Activated B cell treated with CpG ODN at 0.5 μM for 24 hours (primary cell): ENCODE measurements around the gene LCT. TPM values are rescaled to one million over a fixed set of nuclear protein-coding genes. Genes with fewer than 3 reads are reported as not detected.

Experiments used
- ATAC-seq: fragments of 200-7000 bp; cut with Tn5 transposase; one replicate; pipeline ENCODE4 v1.10.0; 2021; ENCODE audit warnings: low read depth, mild to moderate bottlenecking, moderate library complexity
- CTCF ChIA-PET: fragments of 350-600 bp; sonication (Branson Sonifier 250); formaldehyde crosslinking; loops from one replicate; lab custom pipeline; 2021; ENCODE audit warnings: antibody characterized with exemption; lab: Charles Lee
- POLR2A ChIA-PET: fragments of 350-600 bp; sonication (Branson Sonifier 250); formaldehyde crosslinking; loops from one replicate; lab custom pipeline; 2021; ENCODE audit warnings: antibody characterized with exemption; lab: Charles Lee
- DNase-seq: peaks from one replicate; pipeline ENCODE4 v3.0.0; 2022
- H3K27ac Mint-ChIP-seq: one replicate; pipeline ENCODE4 v1.8.0; 2020; ENCODE audit warnings: mixed read lengths
- H3K27me3 Mint-ChIP-seq: one replicate; pipeline ENCODE4 v1.8.0; 2021; ENCODE audit warnings: mixed read lengths
- H3K36me3 Mint-ChIP-seq: one replicate; pipeline ENCODE4 v1.8.0; 2021; ENCODE audit warnings: low read depth, mixed read lengths
- H3K4me1 Mint-ChIP-seq: one replicate; pipeline ENCODE4 v1.8.0; 2021; ENCODE audit warnings: mixed read lengths
- H3K4me3 Mint-ChIP-seq: one replicate; pipeline ENCODE4 v1.8.0; 2020; ENCODE audit warnings: mild to moderate bottlenecking, mixed read lengths
- H3K9me3 Mint-ChIP-seq: one replicate; pipeline ENCODE4 v1.8.0; 2020; ENCODE audit warnings: mixed read lengths
- intact Hi-C: fragments of 100-400 bp; cut with micrococcal nuclease; formaldehyde crosslinking; loops from one replicate; pipeline ENCODE4 v1.15.1; 2024
- total RNA-seq: library from RNA; stranded (reverse); gene quantifications from 2 replicates; pipeline ENCODE4 v1.2.3, GENCODE V29; 2022
- TF ChIP-seq, protein P1 (sequence below): fragments of 200-600 bp; IDR thresholded peaks from one replicate; pipeline ENCODE4 v1.8.0; 2022; ENCODE audit warnings: antibody characterized with exemption, mild to moderate bottlenecking

Gene LCT
- total RNA-seq, 1 donor from 2014 or later: not detected

DNA sequence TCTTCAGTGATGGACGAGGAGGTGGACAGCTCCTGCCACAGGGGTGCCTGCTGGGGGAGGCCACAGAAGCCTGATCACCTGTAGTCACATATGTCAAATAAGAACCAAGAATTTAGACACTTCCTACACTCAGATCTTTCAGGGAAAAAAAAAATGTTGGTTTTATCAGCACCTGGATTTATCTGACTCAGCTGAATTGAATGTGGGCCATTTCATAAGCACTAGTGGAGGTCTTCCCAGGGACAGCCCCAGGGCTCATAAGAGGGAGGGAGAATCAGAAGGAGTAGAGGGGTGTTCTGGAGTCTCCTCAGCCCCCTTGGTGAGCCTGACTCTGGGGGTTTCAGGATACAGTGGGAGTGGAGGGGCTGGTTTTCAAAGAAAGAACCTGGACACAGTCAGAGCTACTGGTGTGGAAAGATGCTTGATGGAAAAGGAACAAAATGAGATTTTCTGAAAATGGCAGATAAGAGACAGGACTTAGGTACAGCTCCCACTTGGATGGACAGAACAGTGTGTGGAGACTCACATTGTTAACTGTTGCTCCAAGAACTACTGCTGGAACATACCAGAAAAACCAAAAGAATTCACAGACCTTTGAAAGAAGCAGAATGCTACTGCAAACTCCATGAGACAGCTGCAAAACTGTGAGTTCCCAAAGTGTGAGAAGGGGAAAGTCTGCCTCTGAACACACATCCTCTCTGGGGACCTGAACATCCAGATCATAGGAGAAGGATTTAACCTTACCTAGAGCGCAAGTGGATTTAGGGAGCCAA, 45.4 kb downstream of the LCT start:
- CTCF ChIA-PET: interaction anchor here (0.9 kb wide), 1 partner anchor 10 kb away, joined by 4 read pairs; no protein-coding TSS in a partner anchor
- Mint-ChIP-seq H3K27me3 (no peaks in the 10 kb centered on the region), H3K9me3 (no peaks in the 10 kb centered on the region), H3K4me1 (peaks cover 17% of the 10 kb centered on the region), H3K36me3 (peaks cover 4% of the 10 kb centered on the region), H3K27ac (no peak overlapping the region), H3K4me3 (no peak overlapping the region)
- no peak for DNase-seq
- intact Hi-C loops: no loop called here
- no peak for ATAC-seq
- TF ChIP-seq, protein P1, sequence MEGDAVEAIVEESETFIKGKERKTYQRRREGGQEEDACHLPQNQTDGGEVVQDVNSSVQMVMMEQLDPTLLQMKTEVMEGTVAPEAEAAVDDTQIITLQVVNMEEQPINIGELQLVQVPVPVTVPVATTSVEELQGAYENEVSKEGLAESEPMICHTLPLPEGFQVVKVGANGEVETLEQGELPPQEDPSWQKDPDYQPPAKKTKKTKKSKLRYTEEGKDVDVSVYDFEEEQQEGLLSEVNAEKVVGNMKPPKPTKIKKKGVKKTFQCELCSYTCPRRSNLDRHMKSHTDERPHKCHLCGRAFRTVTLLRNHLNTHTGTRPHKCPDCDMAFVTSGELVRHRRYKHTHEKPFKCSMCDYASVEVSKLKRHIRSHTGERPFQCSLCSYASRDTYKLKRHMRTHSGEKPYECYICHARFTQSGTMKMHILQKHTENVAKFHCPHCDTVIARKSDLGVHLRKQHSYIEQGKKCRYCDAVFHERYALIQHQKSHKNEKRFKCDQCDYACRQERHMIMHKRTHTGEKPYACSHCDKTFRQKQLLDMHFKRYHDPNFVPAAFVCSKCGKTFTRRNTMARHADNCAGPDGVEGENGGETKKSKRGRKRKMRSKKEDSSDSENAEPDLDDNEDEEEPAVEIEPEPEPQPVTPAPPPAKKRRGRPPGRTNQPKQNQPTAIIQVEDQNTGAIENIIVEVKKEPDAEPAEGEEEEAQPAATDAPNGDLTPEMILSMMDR: no peak
- POLR2A ChIA-PET: no interaction called here

DNA sequence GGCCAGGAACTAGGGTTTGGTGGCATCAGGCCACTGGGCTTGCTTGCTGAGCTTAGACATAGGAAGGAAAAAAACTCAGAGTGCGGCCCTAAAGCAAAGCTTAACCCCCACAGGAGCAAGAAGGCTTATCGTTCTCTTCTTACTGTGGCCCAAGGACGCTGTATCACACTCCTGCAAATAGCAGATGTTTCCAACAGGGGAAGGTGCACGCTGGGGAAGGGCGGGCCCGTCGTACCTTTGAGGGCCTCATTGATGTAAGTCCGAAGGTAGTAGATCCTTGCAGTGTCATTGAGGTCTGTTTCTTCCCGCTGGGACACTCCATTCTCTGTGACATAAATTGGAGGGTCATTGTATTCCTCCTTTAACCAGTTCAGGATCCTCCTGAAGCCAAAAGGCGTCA, 46.6 kb downstream of the LCT start:
- H3K36me3 Mint-ChIP-seq: peaks cover 15% of the 10 kb centered on the region
- POLR2A ChIA-PET: no interaction called here
- intact Hi-C loops: no loop called here
- DNase-seq (no peak), ATAC-seq (no peak)
- CTCF ChIA-PET: no interaction called here
- no peaks in the 10 kb centered on the region for H3K27me3 Mint-ChIP-seq
- no peak overlapping the region for H3K27ac Mint-ChIP-seq
- no peak overlapping the region for H3K4me3 Mint-ChIP-seq
- TF ChIP-seq, protein P1: no peak
- no peaks in the 10 kb centered on the region for H3K9me3 Mint-ChIP-seq
- H3K4me1 Mint-ChIP-seq: peaks cover 17% of the 10 kb centered on the region

DNA sequence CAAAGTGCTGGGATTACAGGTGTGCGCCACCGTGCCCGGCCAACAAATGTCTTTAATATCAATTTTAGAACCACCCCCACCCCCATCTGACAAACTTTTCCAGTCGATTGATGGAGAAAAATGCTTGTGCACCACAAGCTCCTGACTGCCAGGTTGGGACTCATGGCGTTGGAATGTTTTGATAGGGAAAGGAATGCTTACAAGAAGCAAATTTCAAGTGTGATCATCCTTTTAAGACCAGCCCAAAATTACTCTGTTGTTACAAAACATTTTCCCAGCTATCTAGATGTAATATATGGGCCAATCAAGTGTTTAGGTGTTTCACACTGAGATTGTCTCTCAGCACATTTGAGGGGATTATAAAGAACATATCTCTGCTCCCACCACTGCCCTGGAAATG, 50.2 kb downstream of the LCT start:
- ChIA-PET POLR2A (interaction anchor here (0.6 kb wide), 1 partner anchor 54 kb away, joined by 4 read pairs; no protein-coding TSS in a partner anchor), CTCF (interaction anchor here (1.5 kb wide), 1 partner anchor 11 kb away, joined by 6 read pairs; no protein-coding TSS in a partner anchor)
- TF ChIP-seq, protein P1: no peak
- Mint-ChIP-seq H3K27me3 (no peaks in the 10 kb centered on the region), H3K9me3 (no peaks in the 10 kb centered on the region), H3K4me1 (peaks cover 10% of the 10 kb centered on the region), H3K36me3 (peaks cover 49% of the 10 kb centered on the region), H3K27ac (peak overlapping the region; percentile 3), H3K4me3 (no peak overlapping the region)
- ATAC-seq (no peak), DNase-seq (no peak)
- intact Hi-C loops: no loop called here

DNA sequence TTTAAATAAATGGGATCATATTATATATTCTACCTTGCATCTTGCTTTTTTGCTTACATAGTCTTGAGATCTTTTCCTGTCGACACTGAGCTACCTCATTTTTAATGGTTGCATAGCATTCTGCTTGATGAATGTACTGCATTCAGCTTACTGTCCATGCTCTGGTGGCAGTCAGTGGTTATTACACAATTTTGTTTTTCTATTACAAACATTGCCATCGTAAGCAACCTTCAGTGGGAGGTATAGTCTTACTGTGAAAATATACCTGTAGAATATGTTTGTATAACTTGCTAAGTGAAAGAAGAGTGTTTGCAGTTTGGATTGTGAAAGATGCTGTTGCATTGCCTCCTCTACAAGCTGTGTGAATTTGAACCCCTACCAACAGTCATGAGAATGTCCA, 52.0 kb downstream of the LCT start:
- intact Hi-C loops: no loop called here
- ChIA-PET POLR2A (interaction anchor here (0.7 kb wide), 1 partner anchor 837 kb away, joined by 4 read pairs; no protein-coding TSS in a partner anchor), CTCF (no interaction called here)
- Mint-ChIP-seq H3K27ac (no peak overlapping the region), H3K36me3 (peaks cover 67% of the 10 kb centered on the region), H3K27me3 (no peaks in the 10 kb centered on the region), H3K4me3 (no peak overlapping the region), H3K4me1 (peaks cover 10% of the 10 kb centered on the region), H3K9me3 (no peaks in the 10 kb centered on the region)
- TF ChIP-seq, protein P1: no peak
- ATAC-seq (no peak), DNase-seq (no peak)

DNA sequence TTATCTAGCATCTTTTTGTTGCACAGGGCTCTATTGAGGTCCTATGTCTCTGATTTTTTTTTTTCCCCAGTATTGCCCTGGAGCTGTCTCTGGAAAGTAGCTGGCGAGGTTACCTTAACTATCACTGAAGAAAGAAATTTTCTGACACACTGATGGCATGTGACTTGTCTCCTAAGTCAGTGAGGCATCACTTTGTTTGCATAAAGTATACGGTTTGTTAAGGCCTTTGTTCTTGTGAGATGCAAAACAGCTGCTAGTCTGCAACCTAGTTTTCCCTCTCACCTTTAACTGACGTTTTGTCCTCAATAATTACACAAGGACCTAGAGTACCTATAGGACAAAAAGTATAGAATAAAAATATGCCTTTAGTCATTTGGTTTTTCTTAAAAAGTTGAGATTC, 53.5 kb downstream of the LCT start:
- ATAC-seq: no peak
- no peak for DNase-seq
- CTCF ChIA-PET: no interaction called here
- TF ChIP-seq, protein P1: no peak
- intact Hi-C loops: no loop called here
- Mint-ChIP-seq H3K27ac (no peak overlapping the region), H3K27me3 (no peaks in the 10 kb centered on the region), H3K36me3 (peaks cover 79% of the 10 kb centered on the region), H3K9me3 (no peaks in the 10 kb centered on the region), H3K4me3 (no peak overlapping the region), H3K4me1 (peaks cover 10% of the 10 kb centered on the region)
- POLR2A ChIA-PET: no interaction called here
